H9 (cell line): ENCODE results near the gene SLC25A39. TPM values are rescaled to one million over a fixed set of nuclear protein-coding genes. Genes with fewer than 3 reads are reported as not detected.
A peak's percentile ranks its signal among the peaks of the same experiment; 100 is the strongest.
"Not testable (repeated sequence)": the region's sequence is repeated elsewhere in the genome, so short reads cannot be mapped to it uniquely, and the experiment has no call there.

Source experiments
- DNase-seq: peaks from one replicate; pipeline ENCODE4 v3.0.0-alpha.2; 2017
- H2AFZ ChIP-seq: one replicate; pipeline ENCODE4 v1.6.1; 2013; ENCODE audit warnings: mild to moderate bottlenecking, low read length, control low read depth, moderate library complexity
- H2AK5ac ChIP-seq: 2 replicates; pipeline ENCODE4 v1.6.1; 2013; ENCODE audit warnings: low read length, control low read depth, mixed read lengths; ENCODE audit not compliant: insufficient read length
- H2BK120ac ChIP-seq: one replicate; pipeline ENCODE4 v1.6.1; 2013; ENCODE audit warnings: low read depth, mild to moderate bottlenecking, low read length, control low read depth, inconsistent platforms; ENCODE audit not compliant: poor library complexity, severe bottlenecking
- H2BK12ac ChIP-seq: 2 replicates; pipeline ENCODE4 v1.6.1; 2013; ENCODE audit warnings: low read length, control low read depth, mixed read lengths, low read depth; ENCODE audit not compliant: insufficient read length
- H2BK15ac ChIP-seq: 2 replicates; pipeline ENCODE4 v1.6.1; 2013; ENCODE audit warnings: low read depth, low read length, control low read depth
- H2BK20ac ChIP-seq: one replicate; pipeline ENCODE4 v1.6.1; 2013; ENCODE audit warnings: low read depth, mild to moderate bottlenecking, low read length, control low read depth, inconsistent platforms; ENCODE audit not compliant: poor library complexity, severe bottlenecking
- H2BK5ac ChIP-seq: 2 replicates; pipeline ENCODE4 v1.6.1; 2013; ENCODE audit warnings: low read length, control low read depth, mixed read lengths; ENCODE audit not compliant: insufficient read length
- H3K14ac ChIP-seq: 2 replicates; pipeline ENCODE4 v1.6.1; 2013; ENCODE audit warnings: low read length, control low read depth; ENCODE audit not compliant: insufficient read depth
- H3K18ac ChIP-seq: 2 replicates; pipeline ENCODE4 v1.6.1; 2013; ENCODE audit warnings: low read depth, mild to moderate bottlenecking, mixed read lengths, low read length, control low read depth; ENCODE audit not compliant: insufficient read length
- H3K23ac ChIP-seq: 2 replicates; pipeline ENCODE4 v1.6.1; 2013; ENCODE audit warnings: low read length, control low read depth, mixed read lengths, low read depth; ENCODE audit not compliant: insufficient read length
- H3K23me2 ChIP-seq: 2 replicates; pipeline ENCODE4 v1.6.1; 2013; ENCODE audit warnings: low read depth, mild to moderate bottlenecking, mixed read lengths, low read length, control low read depth; ENCODE audit not compliant: insufficient read length, poor library complexity, severe bottlenecking
- H3K27ac ChIP-seq: 2 replicates; pipeline ENCODE4 v1.5.1; 2013; ENCODE audit warnings: low read length, control low read depth, mixed read lengths, low read depth; ENCODE audit not compliant: insufficient read length
- H3K27me3 ChIP-seq: 2 replicates; pipeline ENCODE4 v1.6.1; 2013; ENCODE audit warnings: low read length, control low read depth, inconsistent platforms; ENCODE audit not compliant: insufficient read depth
- H3K4ac ChIP-seq: 2 replicates; pipeline ENCODE4 v1.6.1; 2013; ENCODE audit warnings: low read depth, mild to moderate bottlenecking, control low read depth, inconsistent platforms, low read length, moderate library complexity
- H3K4me1 ChIP-seq: 2 replicates; pipeline ENCODE4 v1.6.1; 2013; ENCODE audit warnings: low read length, control low read depth, inconsistent platforms; ENCODE audit not compliant: insufficient read depth
- H3K4me2 ChIP-seq: 2 replicates; pipeline ENCODE4 v1.6.1; 2013; ENCODE audit warnings: low read length, control low read depth, mixed read lengths; ENCODE audit not compliant: insufficient read length, insufficient read depth
- H3K56ac ChIP-seq: 2 replicates; pipeline ENCODE4 v1.6.1; 2013; ENCODE audit warnings: low read depth, mild to moderate bottlenecking, mixed read lengths, low read length, control low read depth; ENCODE audit not compliant: insufficient read length
- H3K79me1 ChIP-seq: 2 replicates; pipeline ENCODE4 v1.6.1; 2013; ENCODE audit warnings: low read depth, mild to moderate bottlenecking, moderate library complexity, low read length, control low read depth, inconsistent platforms; ENCODE audit not compliant: insufficient read depth, poor library complexity, severe bottlenecking
- H3K79me2 ChIP-seq: 2 replicates; pipeline ENCODE4 v1.6.1; 2013; ENCODE audit warnings: low read length, control low read depth, inconsistent platforms; ENCODE audit not compliant: insufficient read depth
- H3K9ac ChIP-seq: 2 replicates; pipeline ENCODE4 v1.6.1; 2013; ENCODE audit warnings: low read length, control low read depth, mixed read lengths; ENCODE audit not compliant: insufficient read length; ENCODE audit errors: extremely low read depth
- H3K9me3 ChIP-seq: one replicate; pipeline ENCODE4 v1.6.1; 2013; ENCODE audit warnings: low read depth, low read length, inconsistent platforms; ENCODE audit not compliant: control insufficient read depth
- H3T11ph ChIP-seq: one replicate; pipeline ENCODE4 v1.6.1; 2013; ENCODE audit warnings: mild to moderate bottlenecking, low read length, control low read depth, inconsistent platforms
- H4K20me1 ChIP-seq: one replicate; pipeline ENCODE4 v1.6.1; 2013; ENCODE audit not compliant: control insufficient read depth, insufficient read length, insufficient read depth
- H4K5ac ChIP-seq: 2 replicates; pipeline ENCODE4 v1.6.1; 2013; ENCODE audit warnings: low read depth, mild to moderate bottlenecking, mixed read lengths, low read length, control low read depth; ENCODE audit not compliant: insufficient read length
- H4K8ac ChIP-seq: replicated peaks from 2 replicates; pipeline ENCODE4 v1.6.1; 2013; ENCODE audit warnings: low read length, control low read depth, mixed read lengths, low read depth; ENCODE audit not compliant: insufficient read length
- H4K91ac ChIP-seq: 2 replicates; pipeline ENCODE4 v1.6.1; 2013; ENCODE audit warnings: low read depth, mild to moderate bottlenecking, moderate library complexity, mixed read lengths, low read length, control low read depth; ENCODE audit not compliant: insufficient read length
- H3K27ac Mint-ChIP-seq, 3 experiments: 2 replicates in 2 of 3; 3 replicates in 1 of 3; pipeline ENCODE4 v1.8.0; 2020 to 2021; ENCODE audit warnings: mixed read lengths in 3 of 3, mild to moderate bottlenecking in 1 of 3, moderate library complexity in 1 of 3
- H3K27me3 Mint-ChIP-seq: 2 replicates; pipeline ENCODE4 v1.8.0; 2021; ENCODE audit warnings: low read depth, mild to moderate bottlenecking, moderate library complexity, mixed read lengths
- H3K36me3 Mint-ChIP-seq, 3 experiments: 2 replicates in 2 of 3; 3 replicates in 1 of 3; pipeline ENCODE4 v1.8.0; 2020 to 2021; ENCODE audit warnings: low read depth in 3 of 3, mixed read lengths in 3 of 3; ENCODE audit not compliant: insufficient read depth in 1 of 3
- H3K4me1 Mint-ChIP-seq, 2 experiments: 2 replicates each; pipeline ENCODE4 v1.8.0; 2020; ENCODE audit warnings: mixed read lengths in 2 of 2
- H3K4me3 Mint-ChIP-seq, 2 experiments: 2 replicates in 1 of 2; 3 replicates in 1 of 2; pipeline ENCODE4 v1.8.0; 2020 to 2021; ENCODE audit warnings: mild to moderate bottlenecking in 2 of 2, mixed read lengths in 2 of 2, moderate library complexity in 1 of 2
- H3K9me3 Mint-ChIP-seq, 2 experiments: 2 replicates in 1 of 2; 3 replicates in 1 of 2; pipeline ENCODE4 v1.8.0; 2020; ENCODE audit warnings: mild to moderate bottlenecking in 2 of 2, mixed read lengths in 2 of 2, moderate library complexity in 1 of 2
- WGBS: extraction: QIAGEN DNeasy Blood & Tissue Kit; methylation state at CpG from one replicate; pipeline ENCODE4 v1.1.7; 2013; ENCODE audit warnings: missing lambda C conversion rate, low lambda C conversion rate, mixed read lengths; ENCODE audit not compliant: insufficient read length; ENCODE audit errors: extremely low coverage; 5-methylcytosine and 5-hydroxymethylcytosine counted together
- total RNA-seq: library from RNA; stranded (reverse); gene quantifications from 2 replicates; pipeline ENCODE4 v1.2.1, GENCODE V29; 2021
- TF ChIP-seq, protein P1 (sequence below): fragments of 200-600 bp; sonication (generic); conservative IDR thresholded peaks from 3 replicates; pipeline ENCODE4 v1.8.0; 2021; ENCODE audit warnings: antibody characterized with exemption, mild to moderate bottlenecking

The SLC25A39 gene
- total RNA-seq, 1 experiment from 2014 or later, result 227 TPM

DNA sequence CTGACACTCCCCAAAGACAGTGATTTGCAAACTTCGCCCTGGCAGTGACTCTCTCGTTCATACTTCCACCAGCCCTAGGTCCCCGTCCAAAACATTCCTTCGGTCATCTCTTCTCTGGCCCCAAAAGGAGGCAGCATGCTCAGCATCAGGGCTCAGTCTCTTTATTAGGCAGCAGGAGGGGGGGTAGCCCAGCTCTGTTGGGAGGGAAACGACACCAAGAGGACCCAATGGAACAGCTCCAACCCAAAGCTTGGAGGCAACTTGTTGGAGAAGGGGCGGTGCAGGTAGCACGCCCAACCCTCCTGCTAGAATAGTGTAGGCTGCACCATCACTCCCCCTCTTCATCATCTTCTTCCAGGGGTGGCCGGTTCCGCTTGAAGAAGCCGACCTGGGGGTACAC, 47.4 kb upstream of the SLC25A39 start:
- TF ChIP-seq, protein P1, sequence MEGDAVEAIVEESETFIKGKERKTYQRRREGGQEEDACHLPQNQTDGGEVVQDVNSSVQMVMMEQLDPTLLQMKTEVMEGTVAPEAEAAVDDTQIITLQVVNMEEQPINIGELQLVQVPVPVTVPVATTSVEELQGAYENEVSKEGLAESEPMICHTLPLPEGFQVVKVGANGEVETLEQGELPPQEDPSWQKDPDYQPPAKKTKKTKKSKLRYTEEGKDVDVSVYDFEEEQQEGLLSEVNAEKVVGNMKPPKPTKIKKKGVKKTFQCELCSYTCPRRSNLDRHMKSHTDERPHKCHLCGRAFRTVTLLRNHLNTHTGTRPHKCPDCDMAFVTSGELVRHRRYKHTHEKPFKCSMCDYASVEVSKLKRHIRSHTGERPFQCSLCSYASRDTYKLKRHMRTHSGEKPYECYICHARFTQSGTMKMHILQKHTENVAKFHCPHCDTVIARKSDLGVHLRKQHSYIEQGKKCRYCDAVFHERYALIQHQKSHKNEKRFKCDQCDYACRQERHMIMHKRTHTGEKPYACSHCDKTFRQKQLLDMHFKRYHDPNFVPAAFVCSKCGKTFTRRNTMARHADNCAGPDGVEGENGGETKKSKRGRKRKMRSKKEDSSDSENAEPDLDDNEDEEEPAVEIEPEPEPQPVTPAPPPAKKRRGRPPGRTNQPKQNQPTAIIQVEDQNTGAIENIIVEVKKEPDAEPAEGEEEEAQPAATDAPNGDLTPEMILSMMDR, result no peak
- no CpG with 5 or more reads among the region's 10 CpGs for WGBS

DNA sequence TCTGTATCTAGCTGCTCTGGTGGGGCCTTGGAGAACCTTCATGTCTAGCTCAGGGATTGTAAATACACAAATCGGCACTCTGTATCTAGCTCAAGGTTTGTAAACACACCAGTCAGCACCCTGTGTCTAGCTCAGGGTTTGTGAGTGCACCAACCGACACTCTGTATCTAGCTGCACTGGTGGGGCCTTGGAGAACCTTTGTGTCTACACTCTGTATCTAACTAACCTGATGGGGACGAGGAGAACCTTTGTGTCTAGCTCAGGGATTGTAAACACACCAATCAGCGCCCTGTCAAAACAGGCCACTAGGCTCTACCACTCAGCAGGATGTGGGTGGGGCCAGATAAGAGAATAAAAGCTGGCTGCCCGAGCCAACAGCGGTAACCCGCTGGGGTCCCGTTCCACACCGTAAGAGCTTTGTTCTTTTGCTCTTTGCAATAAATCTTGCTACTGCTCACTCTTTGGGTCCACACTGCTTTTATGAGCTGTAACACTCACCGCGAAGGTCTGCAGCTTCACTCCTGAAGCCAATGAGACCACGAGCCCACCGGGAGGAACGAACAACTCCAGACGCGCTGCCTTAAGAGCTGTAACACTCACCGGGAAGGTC, 44.9 kb upstream of the SLC25A39 start:
- not testable (repeated sequence) for H2BK20ac ChIP-seq, H3K9me3 ChIP-seq, H3K4ac ChIP-seq, H2BK15ac ChIP-seq, H4K8ac ChIP-seq, H3K79me1 ChIP-seq, H2AFZ ChIP-seq, H2BK5ac ChIP-seq, H3K23ac ChIP-seq, H3K4me1 ChIP-seq, H3K18ac ChIP-seq, DNase-seq, H4K91ac ChIP-seq, H3K56ac ChIP-seq, H3K14ac ChIP-seq, H2BK120ac ChIP-seq, H4K20me1 ChIP-seq, H4K5ac ChIP-seq, H2AK5ac ChIP-seq, H2BK12ac ChIP-seq, H3K4me3 Mint-ChIP-seq, H3K27ac ChIP-seq, H3K4me2 ChIP-seq, H3K27me3 ChIP-seq, H3K79me2 ChIP-seq, H3T11ph ChIP-seq, H3K9me3 Mint-ChIP-seq, H3K36me3 Mint-ChIP-seq, H3K23me2 ChIP-seq, H3K9ac ChIP-seq
- peaks cover 30% of the 10 kb centered on the region for H3K27me3 Mint-ChIP-seq
- WGBS, result no CpG with 5 or more reads among the region's 17 CpGs
- H3K27ac Mint-ChIP-seq, result peak overlapping the region in 2 of 3 experiments; percentile 45 to 48; a peak in 2 of 7 replicates
- peaks cover 12 to 21% of the 10 kb centered on the region in 2 experiments for H3K4me1 Mint-ChIP-seq

More for the DNA sequence above, 47.4 kb upstream of the SLC25A39 start:
- Histone ChIP-seq H3T11ph (no peak overlapping the region), H3K14ac (no peak overlapping the region), H3K27me3 (no peaks in the 10 kb centered on the region; the same call in 1 of the 2 replicates), H2AFZ (no peak overlapping the region), H2BK12ac (no peak overlapping the region), H4K91ac (no peak overlapping the region), H2BK120ac (no peak overlapping the region), H3K23me2 (peaks cover 5% of the 10 kb centered on the region), H3K9me3 (no peaks in the 10 kb centered on the region), H4K20me1 (no peaks in the 10 kb centered on the region), H3K56ac (no peak overlapping the region), H4K5ac (no peak overlapping the region), H3K4me2 (no peak overlapping the region), H3K27ac (no peak overlapping the region), H3K4me1 (peaks cover 8% of the 10 kb centered on the region), H3K79me1 (no peaks in the 10 kb centered on the region), H2BK5ac (no peak overlapping the region), H3K23ac (no peak overlapping the region), H2AK5ac (no peak overlapping the region), H3K18ac (no peak overlapping the region), H4K8ac (no peak overlapping the region), H3K9ac (no peak overlapping the region), H2BK20ac (no peak overlapping the region), H2BK15ac (no peak overlapping the region), H3K79me2 (no peaks in the 10 kb centered on the region), H3K4ac (no peak overlapping the region)
- H3K36me3 Mint-ChIP-seq, result no peaks in the 10 kb centered on the region
- peaks cover 7% of the 10 kb centered on the region for H3K27me3 Mint-ChIP-seq
- DNase-seq, result peak; percentile 56
- H3K9me3 Mint-ChIP-seq, result no peaks in the 10 kb centered on the region; a peak in 2 of 5 replicates
- H3K4me1 Mint-ChIP-seq, result peaks cover 18 to 39% of the 10 kb centered on the region in 2 experiments
- no peak overlapping the region for H3K27ac Mint-ChIP-seq
- H3K4me3 Mint-ChIP-seq, result no peak overlapping the region
